AG04450 (cell line): ENCODE data around the gene LAMA5. TPM values are rescaled to one million over a fixed set of nuclear protein-coding genes. Genes with fewer than 3 reads are reported as not detected.

Experiments
- CTCF ChIA-PET: fragments of 300-600, 350-600 bp; formaldehyde crosslinking; extraction: SDS; loops from one replicate; lab custom pipeline; 2022; ENCODE audit warnings: antibody characterized with exemption, inconsistent platforms; lab: Charles Lee
- POLR2A ChIA-PET: fragments of 350-600 bp; formaldehyde crosslinking; extraction: SDS; loops from one replicate; lab custom pipeline; 2021; ENCODE audit warnings: antibody characterized with exemption, inconsistent platforms; lab: Yijun Ruan, JAX
- DNase-seq: peaks from one replicate; pipeline ENCODE4 v3.0.0-alpha.2; 2011; ENCODE audit warnings: low read depth, low spot score
- H3K27ac ChIP-seq: one replicate; pipeline ENCODE4 v1.5.1; 2012; ENCODE audit warnings: low read depth, low read length, control low read depth
- H3K27me3 ChIP-seq: one replicate; pipeline ENCODE4 v1.6.0; 2012; ENCODE audit warnings: low read length; ENCODE audit not compliant: control insufficient read depth, insufficient read depth
- H3K4me3 ChIP-seq: 2 replicates; pipeline ENCODE4 v1.5.1; 2011; ENCODE audit warnings: mild to moderate bottlenecking, low read depth, low read length, control low read depth
- H3K9me3 ChIP-seq: 2 replicates; pipeline ENCODE4 v1.5.1; 2012; ENCODE audit warnings: low read length; ENCODE audit not compliant: control insufficient read depth, insufficient read depth
- CTCF ChIP-seq: IDR thresholded peaks from 2 replicates; pipeline ENCODE4 v1.5.1; 2011; ENCODE audit warnings: low read depth, low read length, control low read depth, inconsistent platforms
- polyA plus RNA-seq: library from polyadenylated mRNA; depleted of rRNA; stranded (reverse); fragments of >200 nt; gene quantifications from 2 replicates; pipeline ENCODE4 v1.2.3, GENCODE V29; 2011

Gene LAMA5
- polyA plus RNA-seq, 1 experiment = 1.9 TPM

- ChIA-PET POLR2A (interaction anchor here (0.6 kb wide), 1 partner anchor 21 kb away, joined by 4 read pairs; no protein-coding TSS in a partner anchor), CTCF (no interaction called here)
- DNase-seq = no peak
- TF ChIP-seq CTCF = no peak
- H3K4me3 ChIP-seq = no peak overlapping the region
- peaks cover 17% of the 10 kb centered on the region; the same call in 1 of the 2 replicates for H3K9me3 ChIP-seq
- no peaks in the 10 kb centered on the region for H3K27me3 ChIP-seq
- H3K27ac ChIP-seq = no peak overlapping the region
Measured at GRCh38 chr20:62323146-62323979, 43.7 kb downstream of the LAMA5 start.

- Histone ChIP-seq H3K9me3 (peaks cover 19% of the 10 kb centered on the region; the same call in 1 of the 2 replicates), H3K27ac (no peak overlapping the region), H3K27me3 (no peaks in the 10 kb centered on the region), H3K4me3 (no peak overlapping the region)
- ChIA-PET POLR2A (no interaction called here), CTCF (no interaction called here)
- no peak for DNase-seq
- TF ChIP-seq CTCF = no peak
Measured at GRCh38 chr20:62322492-62323041, 44.5 kb downstream of the LAMA5 start.

- POLR2A ChIA-PET = no interaction called here
- H3K27me3 ChIP-seq = no peaks in the 10 kb centered on the region
- no peak overlapping the region for H3K4me3 ChIP-seq
- no peak for DNase-seq
- TF ChIP-seq CTCF = no peak
- peaks cover 25% of the 10 kb centered on the region; the same call in 1 of the 2 replicates for H3K9me3 ChIP-seq
- H3K27ac ChIP-seq = no peak overlapping the region
- CTCF ChIA-PET = no interaction called here
Measured at GRCh38 chr20:62321975-62322374, 45.1 kb downstream of the LAMA5 start.

- H3K27ac ChIP-seq = no peak overlapping the region
- TF ChIP-seq CTCF = no peak
- H3K9me3 ChIP-seq = peaks cover 25% of the 10 kb centered on the region; the same call in 1 of the 2 replicates
- ChIA-PET CTCF (no interaction called here), POLR2A (no interaction called here)
- H3K27me3 ChIP-seq = no peaks in the 10 kb centered on the region
- no peak for DNase-seq
- no peak overlapping the region for H3K4me3 ChIP-seq
Measured at GRCh38 chr20:62321521-62321948, 45.6 kb downstream of the LAMA5 start.
